SIG-M5 (cell line): ENCODE measurements around the gene PRB4.
"Not testable (repeated sequence)": the region's sequence is repeated elsewhere in the genome, so short reads cannot be mapped to it uniquely, and the experiment has no call there.

ENCODE experiments used
- DNase-seq: peaks from one replicate; lab custom pipeline; 2025; lab: John Stamatoyannopoulos, UW

Gene PRB4

GRCh38 chr12:11310336-11310735 is at the start of gene PRB4:
Gene PRB4, minus strand, starts transcription at chr12:11310436. Its CDS starts 38 bp downstream, at chr12:11310398.
- no peak for DNase-seq

- DNase-seq, result not testable (repeated sequence)
Measured at GRCh38 chr12:11351736-11352135, 41.5 kb upstream of the PRB4 start.

GRCh38 chr12:11348439-11348838 is 38.2 kb upstream of the PRB4 start:
- no peak for DNase-seq

- DNase-seq, result no peak
Measured at GRCh38 chr12:11347810-11348209, 37.6 kb upstream of the PRB4 start.

- no peak for DNase-seq
Measured at GRCh38 chr12:11344500-11344899, 34.3 kb upstream of the PRB4 start.

- no peak for DNase-seq
Measured at GRCh38 chr12:11324426-11324825, 14.2 kb upstream of the PRB4 start.

GRCh38 chr12:11321980-11322379 is 11.7 kb upstream of the PRB4 start:
- no peak for DNase-seq

GRCh38 chr12:11307143-11307542 is 3.1 kb downstream of the PRB4 start:
- DNase-seq, result no peak

- no peak for DNase-seq
Measured at GRCh38 chr12:11273449-11273848, 36.8 kb downstream of the PRB4 start.

GRCh38 chr12:11269607-11270006 is 40.6 kb downstream of the PRB4 start, which contains the start of gene PRB3:
Gene PRB3, minus strand, starts transcription at chr12:11269707. Its CDS starts 38 bp downstream, at chr12:11269669.
- no peak for DNase-seq

GRCh38 chr12:11264501-11264900 is 45.7 kb downstream of the PRB4 start:
- DNase-seq, result no peak
